Activated effector memory CD4-positive, alpha-beta T cell treated with anti-CD3 and anti-CD28 coated beads, Interleukin-2, amount 50 U/mL, for 16 hours (primary cell): Measurements from ENCODE around the gene L3HYPDH.
A peak's percentile ranks its signal among the peaks of the same experiment; 100 is the strongest.

Experiments
- DNase-seq: peaks from one replicate; pipeline ENCODE4 v3.0.0-alpha.2; 2020

L3HYPDH gene

GRCh38 chr14:59483819-59484638 lies at the start of gene L3HYPDH, which contains the start of gene JKAMP:
L3HYPDH (minus strand) TSS chr14:59484408; CDS start chr14:59484316, 92 bp downstream.
JKAMP (plus strand) TSS chr14:59484517; CDS start chr14:59484590, 73 bp downstream.
- DNase-seq, result peak; percentile 99

- DNase-seq, result no peak
Measured at GRCh38 chr14:59532419-59532818, 48.2 kb upstream of the L3HYPDH start.

- DNase-seq, result no peak
Measured at GRCh38 chr14:59530349-59530748, 46.1 kb upstream of the L3HYPDH start.

- no peak for DNase-seq
Measured at GRCh38 chr14:59529189-59529588, 45.0 kb upstream of the L3HYPDH start.

GRCh38 chr14:59520224-59520623 lies 36.0 kb upstream of the L3HYPDH start:
- no peak for DNase-seq

- no peak for DNase-seq
Measured at GRCh38 chr14:59511916-59512575, 27.8 kb upstream of the L3HYPDH start.

- DNase-seq, result no peak
Measured at GRCh38 chr14:59510966-59511365, 26.8 kb upstream of the L3HYPDH start.

GRCh38 chr14:59510001-59510400 lies 25.8 kb upstream of the L3HYPDH start:
- no peak for DNase-seq

GRCh38 chr14:59509101-59509500 lies 24.9 kb upstream of the L3HYPDH start:
- no peak for DNase-seq

GRCh38 chr14:59507752-59508103 lies 23.5 kb upstream of the L3HYPDH start:
- no peak for DNase-seq

GRCh38 chr14:59507063-59507751 lies 23.0 kb upstream of the L3HYPDH start:
- DNase-seq, result peak; percentile 75

- no peak for DNase-seq
Measured at GRCh38 chr14:59503256-59503655, 19.0 kb upstream of the L3HYPDH start.

GRCh38 chr14:59500732-59501131 lies 16.5 kb upstream of the L3HYPDH start:
- DNase-seq, result no peak

- no peak for DNase-seq
Measured at GRCh38 chr14:59492384-59492783, 8.2 kb upstream of the L3HYPDH start.

- no peak for DNase-seq
Measured at GRCh38 chr14:59490756-59491155, 6.5 kb upstream of the L3HYPDH start.

- no peak for DNase-seq
Measured at GRCh38 chr14:59484639-59485175, 499 bp upstream of the L3HYPDH start.

- DNase-seq, result no peak
Measured at GRCh38 chr14:59483363-59483762, 845 bp downstream of the L3HYPDH start.

GRCh38 chr14:59482541-59483331 lies 1.5 kb downstream of the L3HYPDH start:
- DNase-seq, result no peak

- DNase-seq, result no peak
Measured at GRCh38 chr14:59481871-59482540, 2.2 kb downstream of the L3HYPDH start.

- DNase-seq, result no peak
Measured at GRCh38 chr14:59481407-59481806, 2.8 kb downstream of the L3HYPDH start.

GRCh38 chr14:59480166-59480565 lies 4.0 kb downstream of the L3HYPDH start:
- DNase-seq, result no peak

- DNase-seq, result no peak
Measured at GRCh38 chr14:59478540-59478939, 5.7 kb downstream of the L3HYPDH start.
